HL-60 (cell line): Measurements from ENCODE around the gene TMEM273.

ENCODE experiments used
- DNase-seq, 2 experiments: peaks; one replicate each; pipeline ENCODE4 v3.0.0-alpha.2; 2010 to 2020; ENCODE audit warnings: low read depth in 1 of 2, low spot score in 1 of 2
- H3K27ac ChIP-seq: fragments of 250-450 bp; sonication (Bioruptor Pico); replicated peaks from 2 replicates; pipeline ENCODE4 v1.5.1; 2020; ENCODE audit warnings: mild to moderate bottlenecking, moderate library complexity
- H3K27me3 ChIP-seq: fragments of 250-450 bp; sonication (Bioruptor Pico); 2 replicates; pipeline ENCODE4 v1.5.1; 2021; ENCODE audit warnings: mild to moderate bottlenecking, moderate library complexity; ENCODE audit not compliant: insufficient read depth, poor library complexity, severe bottlenecking
- H3K4me3 ChIP-seq: replicated peaks from 2 replicates; pipeline ENCODE4 v1.5.1; 2011; ENCODE audit warnings: mild to moderate bottlenecking, control low read depth, low read length; ENCODE audit not compliant: insufficient read depth
- GABPA ChIP-seq: IDR thresholded peaks from 2 replicates; pipeline ENCODE4 v1.6.1; 2012; ENCODE audit warnings: low read depth
- POLR2AphosphoS5 ChIP-seq: IDR thresholded peaks from 2 replicates; pipeline ENCODE4 v1.6.1; 2012; ENCODE audit warnings: low read depth
- SPI1 ChIP-seq: IDR thresholded peaks from 2 replicates; pipeline ENCODE4 v1.6.1; 2012; ENCODE audit warnings: low read depth, mild to moderate bottlenecking, borderline replicate concordance
- TF ChIP-seq, protein P1 (sequence below): IDR thresholded peaks from 2 replicates; pipeline ENCODE4 v1.6.1; 2012; ENCODE audit warnings: low read depth; ENCODE audit not compliant: insufficient replicate concordance
- TF ChIP-seq, protein P2 (sequence below): IDR thresholded peaks from one replicate; pipeline ENCODE4 v1.5.1; 2011; ENCODE audit warnings: low read length, control low read depth, inconsistent platforms; ENCODE audit not compliant: insufficient read depth

TMEM273 gene

DNA sequence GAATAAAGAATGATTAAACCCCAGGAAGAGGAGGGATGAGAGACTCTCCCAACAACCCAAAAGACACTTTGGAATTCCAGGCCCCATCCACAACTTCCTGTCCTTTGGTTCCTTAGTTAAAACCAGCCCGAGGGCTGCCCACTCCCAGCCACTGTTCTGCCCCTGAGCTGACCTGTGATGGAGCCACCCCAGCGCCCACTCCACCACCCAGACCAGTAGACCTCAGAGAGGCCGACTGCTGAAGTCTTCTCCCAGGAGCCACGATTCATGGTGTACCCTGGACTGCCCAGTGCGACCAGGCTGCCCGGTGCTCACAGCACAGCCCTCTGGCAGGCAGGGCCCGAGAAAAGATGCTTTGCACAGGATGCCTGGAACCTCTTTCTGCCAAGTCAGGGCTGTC, 79.5 kb downstream of the TMEM273 start:
- TF ChIP-seq SPI1 (no peak), GABPA (no peak), POLR2AphosphoS5 (no peak)
- TF ChIP-seq, protein P1, sequence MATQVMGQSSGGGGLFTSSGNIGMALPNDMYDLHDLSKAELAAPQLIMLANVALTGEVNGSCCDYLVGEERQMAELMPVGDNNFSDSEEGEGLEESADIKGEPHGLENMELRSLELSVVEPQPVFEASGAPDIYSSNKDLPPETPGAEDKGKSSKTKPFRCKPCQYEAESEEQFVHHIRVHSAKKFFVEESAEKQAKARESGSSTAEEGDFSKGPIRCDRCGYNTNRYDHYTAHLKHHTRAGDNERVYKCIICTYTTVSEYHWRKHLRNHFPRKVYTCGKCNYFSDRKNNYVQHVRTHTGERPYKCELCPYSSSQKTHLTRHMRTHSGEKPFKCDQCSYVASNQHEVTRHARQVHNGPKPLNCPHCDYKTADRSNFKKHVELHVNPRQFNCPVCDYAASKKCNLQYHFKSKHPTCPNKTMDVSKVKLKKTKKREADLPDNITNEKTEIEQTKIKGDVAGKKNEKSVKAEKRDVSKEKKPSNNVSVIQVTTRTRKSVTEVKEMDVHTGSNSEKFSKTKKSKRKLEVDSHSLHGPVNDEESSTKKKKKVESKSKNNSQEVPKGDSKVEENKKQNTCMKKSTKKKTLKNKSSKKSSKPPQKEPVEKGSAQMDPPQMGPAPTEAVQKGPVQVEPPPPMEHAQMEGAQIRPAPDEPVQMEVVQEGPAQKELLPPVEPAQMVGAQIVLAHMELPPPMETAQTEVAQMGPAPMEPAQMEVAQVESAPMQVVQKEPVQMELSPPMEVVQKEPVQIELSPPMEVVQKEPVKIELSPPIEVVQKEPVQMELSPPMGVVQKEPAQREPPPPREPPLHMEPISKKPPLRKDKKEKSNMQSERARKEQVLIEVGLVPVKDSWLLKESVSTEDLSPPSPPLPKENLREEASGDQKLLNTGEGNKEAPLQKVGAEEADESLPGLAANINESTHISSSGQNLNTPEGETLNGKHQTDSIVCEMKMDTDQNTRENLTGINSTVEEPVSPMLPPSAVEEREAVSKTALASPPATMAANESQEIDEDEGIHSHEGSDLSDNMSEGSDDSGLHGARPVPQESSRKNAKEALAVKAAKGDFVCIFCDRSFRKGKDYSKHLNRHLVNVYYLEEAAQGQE = no peak
- TF ChIP-seq, protein P2, sequence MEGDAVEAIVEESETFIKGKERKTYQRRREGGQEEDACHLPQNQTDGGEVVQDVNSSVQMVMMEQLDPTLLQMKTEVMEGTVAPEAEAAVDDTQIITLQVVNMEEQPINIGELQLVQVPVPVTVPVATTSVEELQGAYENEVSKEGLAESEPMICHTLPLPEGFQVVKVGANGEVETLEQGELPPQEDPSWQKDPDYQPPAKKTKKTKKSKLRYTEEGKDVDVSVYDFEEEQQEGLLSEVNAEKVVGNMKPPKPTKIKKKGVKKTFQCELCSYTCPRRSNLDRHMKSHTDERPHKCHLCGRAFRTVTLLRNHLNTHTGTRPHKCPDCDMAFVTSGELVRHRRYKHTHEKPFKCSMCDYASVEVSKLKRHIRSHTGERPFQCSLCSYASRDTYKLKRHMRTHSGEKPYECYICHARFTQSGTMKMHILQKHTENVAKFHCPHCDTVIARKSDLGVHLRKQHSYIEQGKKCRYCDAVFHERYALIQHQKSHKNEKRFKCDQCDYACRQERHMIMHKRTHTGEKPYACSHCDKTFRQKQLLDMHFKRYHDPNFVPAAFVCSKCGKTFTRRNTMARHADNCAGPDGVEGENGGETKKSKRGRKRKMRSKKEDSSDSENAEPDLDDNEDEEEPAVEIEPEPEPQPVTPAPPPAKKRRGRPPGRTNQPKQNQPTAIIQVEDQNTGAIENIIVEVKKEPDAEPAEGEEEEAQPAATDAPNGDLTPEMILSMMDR = no peak
- Histone ChIP-seq H3K27me3 (no peaks in the 10 kb centered on the region), H3K4me3 (no peak overlapping the region), H3K27ac (no peak overlapping the region)
- no peak for DNase-seq

DNA sequence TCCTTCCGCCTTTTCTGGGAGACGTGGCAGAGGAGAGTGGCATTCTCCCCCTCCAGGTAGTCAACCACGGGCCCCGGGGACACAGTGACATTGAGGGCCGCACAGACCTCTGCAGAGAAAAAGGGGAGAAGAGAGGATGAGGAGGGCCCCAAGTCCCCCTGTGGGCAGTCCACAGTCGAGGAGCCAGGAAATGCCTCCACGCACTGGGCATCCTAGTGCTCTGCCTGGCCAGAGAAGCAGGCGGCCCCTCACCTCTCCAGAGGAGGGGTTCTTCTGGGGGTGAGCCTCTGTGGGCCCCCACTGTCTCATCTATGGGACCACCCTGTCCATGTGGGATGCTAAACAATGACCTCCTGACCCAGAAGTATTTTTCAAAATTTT, 80.3 kb downstream of the TMEM273 start:
- Histone ChIP-seq H3K27me3 (no peaks in the 10 kb centered on the region), H3K4me3 (no peak overlapping the region), H3K27ac (no peak overlapping the region)
- DNase-seq = no peak
- TF ChIP-seq, protein P1 = no peak
- TF ChIP-seq SPI1 = no peak
- TF ChIP-seq POLR2AphosphoS5 = no peak
- TF ChIP-seq GABPA = no peak
- TF ChIP-seq, protein P2 = no peak

DNA sequence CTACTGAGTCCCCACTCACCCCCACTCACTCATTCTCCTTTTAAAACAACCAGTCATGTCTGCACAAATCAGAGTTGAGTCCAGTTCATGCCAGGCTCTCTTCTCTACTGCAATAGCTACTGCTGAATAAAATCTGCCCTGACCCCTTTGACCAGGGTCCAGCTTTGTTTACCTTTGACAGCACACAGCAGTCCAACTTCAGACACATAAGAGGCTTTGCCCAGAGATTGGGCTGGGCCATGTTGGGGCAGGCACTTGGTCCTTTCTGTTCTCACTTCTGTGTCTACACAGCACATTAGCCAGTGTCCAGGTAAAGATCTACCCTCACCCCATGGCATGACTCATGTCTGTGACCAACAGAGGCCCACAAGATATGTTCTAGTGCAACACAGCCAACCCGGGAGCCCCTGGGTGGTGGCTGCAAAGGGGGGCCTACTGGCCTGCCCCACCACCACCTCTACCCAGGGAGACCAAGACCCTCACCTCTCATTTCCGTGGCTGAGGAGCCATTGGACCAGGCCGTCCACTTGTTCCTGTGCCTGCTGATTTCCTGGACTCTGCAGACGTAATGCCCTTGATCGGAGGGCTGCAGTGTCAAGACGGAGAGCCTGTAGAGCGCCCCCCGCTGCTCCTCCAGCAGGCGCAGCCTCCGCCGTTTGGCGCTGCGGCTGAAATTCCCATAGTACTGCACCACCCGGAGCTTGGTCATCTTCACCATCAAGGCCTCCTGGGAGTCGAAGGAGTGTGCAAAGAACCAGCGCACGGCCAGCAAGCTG, 80.9 kb downstream of the TMEM273 start:
- H3K27ac ChIP-seq = no peak overlapping the region
- no peak for DNase-seq

More for the DNA sequence above, 80.9 kb downstream of the TMEM273 start:
- TF ChIP-seq SPI1 (no peak), GABPA (no peak), POLR2AphosphoS5 (no peak)
- TF ChIP-seq, protein P2 = no peak
- TF ChIP-seq, protein P1 = no peak
- no peak overlapping the region for H3K4me3 ChIP-seq
- H3K27me3 ChIP-seq = no peaks in the 10 kb centered on the region
